K562 (cell line): ENCODE data around the gene RGS7.

Experiments used
- CEBPZ ChIP-seq: fragments of 150-350 bp; IDR thresholded peaks from 2 replicates; pipeline ENCODE4 v1.6.1; 2014; ENCODE audit warnings: low read depth, mild to moderate bottlenecking, low read length, borderline replicate concordance
- HLTF ChIP-seq: fragments of 450-650 bp; IDR thresholded peaks from 2 replicates; pipeline ENCODE4 v1.6.1; 2016
- POLR2A ChIP-seq: fragments of 450-650 bp; conservative IDR thresholded peaks from 2 replicates; pipeline ENCODE4 v1.6.1; 2016

- no peak for TF ChIP-seq CEBPZ
- TF ChIP-seq POLR2A = no peak
- TF ChIP-seq HLTF = no peak
Observed at GRCh38 chr1:240800291-240800690, 556.7 kb downstream of the RGS7 start.
